ENCODE measurements around the gene ASTN2.

ASTN2 gene

DNA sequence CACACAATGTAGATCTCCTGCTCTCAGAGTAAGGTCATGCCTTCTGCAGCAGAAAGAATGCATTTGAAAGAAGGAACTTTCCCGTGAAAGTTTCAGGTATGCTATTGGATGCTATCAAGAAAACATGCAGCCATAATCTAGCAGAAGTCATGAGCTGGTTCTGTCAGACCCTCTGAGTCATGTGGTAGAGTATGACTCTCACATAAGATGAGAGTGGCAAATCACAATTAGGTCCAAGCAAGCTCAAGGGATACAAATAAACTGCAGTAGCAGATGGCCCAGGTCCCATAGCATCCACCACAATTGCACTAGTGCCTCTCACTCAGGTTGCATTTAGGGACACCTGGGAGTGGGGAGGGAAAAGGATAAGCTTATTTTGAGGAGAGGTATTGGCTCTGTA lies 292.8 kb downstream of the ASTN2 start:
- DNase-seq (ENCODE audit: low read depth, low spot score): no peak

DNA sequence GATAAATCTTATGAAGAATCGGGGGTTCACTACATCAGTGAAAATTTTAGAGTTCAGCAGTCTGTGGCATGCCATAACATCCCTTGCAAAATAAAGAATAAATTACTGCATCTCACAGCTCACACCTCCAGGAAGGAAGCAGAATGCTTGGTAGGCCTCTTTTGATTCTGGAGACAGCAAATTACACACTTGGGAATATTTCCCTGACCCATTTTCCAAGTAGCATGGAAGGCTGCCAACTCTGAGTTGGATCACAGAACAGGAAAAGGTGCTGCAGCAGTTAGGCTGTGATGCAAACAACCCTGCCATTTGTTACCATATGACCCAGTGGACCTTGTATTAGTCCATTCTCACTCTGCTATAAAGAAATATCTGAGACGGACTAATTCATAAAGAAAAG lies 293.5 kb downstream of the ASTN2 start:
- DNase-seq (ENCODE audit: low read depth, low spot score): no peak

DNA sequence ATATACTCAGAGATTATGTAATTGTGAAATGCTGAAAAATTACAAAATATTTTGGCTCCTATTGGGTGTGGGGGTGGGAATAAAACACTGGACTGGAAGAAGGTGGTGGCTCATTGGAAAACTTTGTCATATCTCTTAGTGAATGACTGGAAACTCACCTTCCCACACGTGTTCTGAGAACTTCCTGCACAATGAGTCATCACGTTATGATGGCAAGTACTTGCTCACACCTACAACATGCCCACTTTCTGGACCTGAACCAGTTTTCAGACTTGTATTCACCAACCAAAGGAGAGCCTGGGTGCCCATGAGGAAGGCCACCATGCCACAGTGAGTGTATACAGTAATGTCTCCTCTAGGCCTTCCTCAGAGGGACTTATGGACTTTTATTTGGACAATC lies 294.8 kb downstream of the ASTN2 start:
- DNase-seq (ENCODE audit: low read depth, low spot score): no peak

DNA sequence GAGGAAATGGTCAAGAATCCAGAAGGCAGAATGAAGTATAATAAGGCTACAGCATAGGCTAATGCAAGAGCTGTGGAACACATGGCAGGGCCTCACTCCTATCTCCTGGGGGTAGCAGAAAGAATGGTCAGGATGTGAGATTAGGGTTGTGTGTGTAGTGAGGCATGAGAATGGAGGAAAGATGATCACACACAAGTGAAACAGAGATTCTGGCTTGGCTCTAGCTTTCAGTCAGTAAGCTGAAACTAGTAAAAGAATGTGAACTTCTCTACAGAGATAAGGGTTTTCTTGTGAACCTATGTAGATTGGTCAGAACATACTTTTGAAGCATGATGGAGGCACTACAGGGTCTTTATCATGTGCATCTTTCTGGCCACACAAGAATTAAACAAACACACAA lies 298.8 kb downstream of the ASTN2 start:
- DNase-seq (ENCODE audit: low read depth, low spot score): no peak

DNA sequence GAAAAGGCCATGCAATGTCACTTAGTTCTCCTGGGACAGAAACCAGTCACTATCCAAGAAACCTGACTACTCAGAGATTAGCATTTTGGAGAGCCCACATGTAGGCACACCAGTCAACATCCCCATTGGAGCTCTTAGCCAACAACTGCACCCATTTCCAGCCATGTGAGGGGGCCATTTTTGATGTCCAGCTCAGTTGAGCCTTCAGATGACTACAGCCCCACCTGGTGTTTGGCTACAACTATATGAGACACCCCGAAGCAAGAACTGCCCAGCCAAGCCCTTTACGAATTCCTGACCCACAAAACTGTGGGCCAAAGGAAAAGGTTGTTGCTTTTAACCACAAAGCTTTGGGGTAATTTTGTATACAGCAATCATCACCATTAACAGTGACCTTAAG lies 300.1 kb downstream of the ASTN2 start:
- DNase-seq (ENCODE audit: low read depth, low spot score): no peak

DNA sequence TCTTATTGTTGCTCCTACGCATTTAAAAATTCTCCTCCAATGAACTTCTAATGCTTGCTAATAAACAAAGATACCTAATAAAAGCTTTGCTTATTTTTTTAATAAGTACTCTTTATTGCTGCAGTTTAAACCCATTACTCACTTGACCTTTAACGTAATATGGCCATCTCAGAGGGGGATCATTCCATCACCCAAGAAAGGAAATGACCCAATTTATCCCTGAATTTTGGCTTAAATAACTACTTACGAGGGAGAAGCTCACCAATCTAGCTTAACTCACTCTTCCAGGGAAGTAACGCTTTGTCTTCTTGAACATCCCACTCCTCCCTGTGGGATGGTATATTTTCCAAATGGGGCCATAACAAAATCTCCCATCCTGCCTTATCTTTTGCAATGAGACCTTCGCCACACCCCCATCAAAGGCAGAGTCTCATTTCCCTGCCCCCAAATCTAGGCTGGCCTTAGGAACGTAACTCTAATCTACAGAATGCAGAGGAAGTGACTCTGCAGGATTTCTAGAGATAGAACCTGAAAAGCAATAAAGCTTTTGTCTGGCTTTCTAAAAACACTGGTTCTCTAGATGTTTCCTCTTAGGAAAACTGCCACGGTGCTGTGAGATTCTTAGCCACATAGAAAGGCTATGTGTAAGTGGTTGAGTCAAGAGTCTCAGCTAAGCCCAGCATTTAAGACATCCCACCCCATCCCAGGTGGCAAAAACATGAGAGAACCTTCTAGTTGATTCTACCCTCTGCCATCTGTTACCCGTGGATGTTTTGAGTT lies 310.0 kb downstream of the ASTN2 start:
- DNase-seq (ENCODE audit: low read depth, low spot score): no peak

DNA sequence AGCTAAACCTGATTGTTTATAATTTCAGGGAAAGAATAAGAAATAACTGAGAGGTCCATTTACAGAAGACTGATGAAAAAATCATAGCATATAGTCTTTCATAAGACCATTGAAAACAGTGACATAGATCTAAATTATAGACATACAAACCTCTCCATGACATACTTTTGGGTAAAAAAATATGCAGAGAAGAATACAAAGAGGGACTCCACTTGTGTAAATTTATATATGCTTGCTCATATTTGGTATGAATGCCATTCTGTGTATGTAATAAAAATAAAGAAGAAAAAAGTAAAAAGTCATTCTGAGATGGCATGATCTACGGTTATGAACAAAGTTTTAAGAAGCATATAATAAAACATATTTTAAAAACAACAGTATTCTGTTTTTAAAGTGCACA lies 310.7 kb downstream of the ASTN2 start:
- no peak for DNase-seq (ENCODE audit: low read depth, low spot score)

DNA sequence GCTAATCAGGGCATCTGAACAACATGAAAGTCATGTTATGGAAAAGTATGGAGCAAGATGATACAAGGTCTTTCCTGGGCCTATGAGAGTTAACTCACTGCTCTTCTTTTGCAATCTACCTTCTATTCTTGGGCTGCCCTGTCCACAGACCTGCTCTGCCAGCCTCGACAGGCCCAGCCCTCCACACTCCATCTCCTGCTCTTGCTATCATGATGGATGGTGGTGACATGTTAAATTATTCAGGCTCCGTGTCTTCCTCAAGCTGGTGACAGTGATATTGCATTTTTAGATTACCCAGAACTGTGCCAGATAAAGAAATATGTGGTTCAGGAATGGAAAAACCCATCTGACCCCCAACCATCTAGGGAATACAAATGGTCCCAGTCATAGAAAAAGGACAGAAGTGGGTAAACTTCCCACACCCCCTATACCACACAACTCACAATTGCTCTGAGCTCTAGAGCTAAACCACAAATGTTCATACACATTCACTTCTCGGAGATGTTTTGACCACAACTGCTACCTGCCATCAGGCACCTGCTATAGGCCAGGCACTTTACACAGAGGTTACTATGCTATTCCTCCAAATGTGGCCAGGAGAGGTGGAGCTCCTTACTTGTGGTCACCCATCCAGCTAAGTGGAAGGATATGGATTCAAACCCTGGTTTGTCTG lies 311.3 kb downstream of the ASTN2 start:
- no peak for DNase-seq (ENCODE audit: low read depth, low spot score)

DNA sequence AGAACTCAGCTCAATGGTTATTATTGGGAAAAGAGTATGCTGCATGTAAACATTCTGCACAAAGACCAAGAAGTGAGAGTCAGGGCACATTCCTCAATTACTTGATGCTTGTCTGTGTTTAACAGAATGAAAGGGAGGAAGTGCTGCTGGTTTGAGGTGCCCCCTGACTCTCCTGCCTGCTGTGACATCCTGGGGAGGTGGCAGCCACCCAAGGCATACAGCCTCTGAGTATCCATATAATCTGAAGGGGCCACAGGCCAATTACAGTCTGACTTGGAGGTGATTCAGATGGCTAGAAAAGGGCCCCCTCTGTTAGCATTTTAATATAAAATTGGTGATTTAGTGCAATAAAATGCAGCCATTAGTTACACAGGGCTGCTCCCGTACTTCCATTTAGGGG lies 313.8 kb downstream of the ASTN2 start:
- no peak for DNase-seq (ENCODE audit: low read depth, low spot score)

DNA sequence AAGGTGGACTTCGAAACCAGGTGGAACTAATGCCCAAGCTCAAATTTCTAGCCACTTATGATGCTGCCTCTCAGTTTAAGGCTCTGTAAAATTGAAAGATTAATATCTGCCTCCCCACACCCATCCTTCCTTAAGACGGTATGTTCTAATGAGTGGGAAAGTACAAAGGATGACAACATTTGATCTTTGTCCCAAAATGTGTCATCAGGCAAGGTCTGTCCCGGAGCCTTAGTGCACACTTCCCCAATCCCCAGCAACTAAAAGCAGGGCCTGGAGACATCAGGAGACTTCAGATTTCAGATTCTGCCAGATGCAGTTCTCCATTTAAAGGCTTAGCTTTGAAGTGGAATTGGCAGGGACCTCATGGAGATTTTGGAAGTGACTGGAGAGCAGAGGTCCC lies 316.5 kb downstream of the ASTN2 start:
- DNase-seq (ENCODE audit: low read depth, low spot score): no peak

DNA sequence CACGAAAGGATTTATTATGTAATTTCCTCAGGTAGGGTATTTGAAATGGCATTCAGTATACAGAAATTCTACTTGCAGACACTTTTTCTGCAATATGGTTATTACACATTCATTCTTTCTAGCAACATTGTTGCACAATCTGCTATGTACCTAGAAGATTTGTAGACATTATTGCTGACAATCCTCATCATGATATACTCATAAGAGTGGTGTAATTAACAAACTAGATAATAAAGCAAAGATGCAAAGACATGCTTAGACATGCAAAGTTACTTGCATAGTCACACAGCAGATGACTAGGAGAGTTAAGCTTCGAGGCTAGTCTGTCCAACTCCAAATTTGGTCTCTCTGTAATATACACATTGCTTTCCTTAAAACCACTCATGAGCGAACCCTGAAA lies 317.1 kb downstream of the ASTN2 start:
- DNase-seq (ENCODE audit: low read depth, low spot score): no peak

DNA sequence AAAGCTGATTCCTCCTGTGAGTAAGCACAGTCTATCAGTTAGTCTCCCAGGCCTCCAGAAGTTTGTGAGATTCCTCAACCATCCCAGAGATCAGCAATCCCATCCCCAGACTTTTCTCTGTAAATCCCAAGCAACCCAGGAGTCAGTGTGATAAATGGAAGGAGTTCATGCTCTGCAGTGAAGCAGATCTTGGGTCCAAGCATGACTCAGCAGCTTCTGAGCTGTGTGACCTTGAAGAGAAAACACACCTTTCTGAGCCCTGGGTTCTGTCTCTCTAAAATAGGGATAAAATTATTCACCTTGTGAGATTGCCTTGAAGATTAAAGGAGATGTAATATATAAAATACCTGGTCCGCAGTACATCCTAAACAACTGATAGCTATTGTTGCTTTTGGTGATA lies 318.7 kb downstream of the ASTN2 start:
- no peak for DNase-seq (ENCODE audit: low read depth, low spot score)

DNA sequence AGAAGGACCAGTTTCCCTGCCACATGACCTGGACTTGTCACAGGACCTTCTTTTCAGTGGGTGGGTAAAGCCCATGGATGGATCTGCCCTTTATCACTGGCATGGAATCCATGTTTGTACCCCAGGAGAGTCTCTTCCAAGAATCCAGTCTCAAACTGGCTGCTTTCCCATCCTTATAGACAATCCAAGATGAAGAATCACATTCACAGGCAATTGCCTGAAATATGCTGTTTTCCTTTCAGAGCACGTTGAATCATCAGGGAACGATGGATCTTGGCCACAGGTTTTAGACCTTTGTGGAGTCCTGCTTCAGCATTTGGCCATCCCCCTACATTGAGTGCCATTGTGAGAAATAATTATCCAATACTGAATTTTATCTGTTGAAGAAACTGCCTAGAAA lies 319.8 kb downstream of the ASTN2 start:
- DNase-seq (ENCODE audit: low read depth, low spot score): no peak

DNA sequence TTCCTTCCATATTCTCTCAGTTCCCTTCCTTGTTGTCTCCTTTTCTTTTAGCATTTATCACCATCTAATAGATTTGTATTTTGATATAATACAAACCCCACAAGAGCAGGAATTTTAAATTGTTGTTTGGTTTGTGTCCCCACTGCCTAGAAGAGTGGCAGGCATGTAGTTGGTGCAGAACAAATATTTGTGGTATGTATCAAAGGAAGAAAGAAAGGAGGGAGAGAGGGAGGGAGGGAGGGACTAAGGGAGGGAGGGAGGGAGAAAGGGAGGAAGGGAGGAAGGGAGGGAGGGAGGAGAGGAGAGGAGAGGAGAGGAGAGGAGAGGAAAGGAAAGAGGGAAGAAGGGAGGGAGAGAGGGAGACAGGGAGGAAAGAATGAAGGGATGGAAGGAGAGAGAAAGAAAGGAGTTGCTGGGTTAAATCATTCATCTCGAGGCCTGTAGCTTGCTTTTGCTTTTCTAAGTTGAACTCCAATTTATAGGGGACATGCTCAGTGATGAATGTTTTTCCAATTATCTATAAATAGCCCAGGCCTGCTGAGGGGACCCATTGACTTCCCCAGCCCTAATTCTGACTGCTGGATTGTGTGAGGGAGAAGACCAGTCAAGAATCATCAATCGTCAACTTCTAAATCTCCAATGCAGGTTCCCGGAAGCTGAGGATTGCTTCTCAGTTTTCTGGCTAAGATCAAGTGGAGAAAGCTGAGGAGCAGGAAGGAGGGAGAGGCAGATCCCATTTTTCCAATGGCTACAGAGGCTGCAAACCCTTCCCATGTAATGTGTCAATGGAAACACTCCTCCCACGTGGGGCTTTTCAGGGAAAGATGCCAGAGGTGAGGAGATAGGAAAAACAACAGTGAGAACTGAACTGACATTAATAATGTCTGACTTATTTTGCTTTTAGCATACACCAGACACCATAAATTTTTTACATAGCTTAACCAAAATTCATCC lies 320.7 kb downstream of the ASTN2 start:
- DNase-seq (ENCODE audit: low read depth, low spot score): no peak

DNA sequence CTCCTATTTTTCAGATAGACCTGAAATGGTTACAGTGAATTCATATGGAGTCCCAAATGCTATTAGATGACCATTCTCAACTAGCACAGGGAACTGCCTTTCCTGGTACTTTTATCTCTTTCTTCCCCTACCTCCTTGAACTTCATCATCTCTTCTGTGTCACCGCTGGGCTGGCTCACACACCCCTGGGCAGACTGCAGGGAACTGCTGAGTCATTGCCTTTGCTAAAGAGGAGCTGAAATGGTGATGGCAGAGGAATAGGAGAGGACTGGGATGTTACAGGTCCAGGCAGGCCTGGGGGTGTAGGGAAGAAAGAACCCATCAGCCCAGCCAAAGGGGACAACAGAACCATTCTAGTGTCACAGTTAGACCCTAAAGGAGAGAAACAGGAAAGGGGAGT lies 322.3 kb downstream of the ASTN2 start:
- no peak for DNase-seq (ENCODE audit: low read depth, low spot score)

DNA sequence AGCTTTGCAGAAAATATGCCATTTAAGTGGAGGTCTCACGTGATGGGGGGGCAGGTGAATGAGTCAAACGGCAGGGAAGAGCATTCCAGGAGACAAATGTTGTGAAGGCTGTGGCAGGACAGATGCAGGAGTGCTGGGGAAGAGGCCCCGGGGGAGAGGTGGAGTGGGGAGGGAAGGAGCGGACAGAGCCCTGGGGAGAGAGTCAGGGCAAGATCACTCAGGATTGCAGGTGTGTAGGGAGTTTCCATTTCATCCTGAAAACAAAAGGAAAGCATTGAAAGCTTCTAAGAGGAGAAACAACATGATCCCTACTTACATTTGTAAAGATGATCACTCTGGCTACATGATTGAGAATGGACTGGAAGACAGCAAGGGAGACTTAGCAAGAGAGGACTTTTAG lies 323.3 kb downstream of the ASTN2 start:
- no peak for DNase-seq (ENCODE audit: low read depth, low spot score)

DNA sequence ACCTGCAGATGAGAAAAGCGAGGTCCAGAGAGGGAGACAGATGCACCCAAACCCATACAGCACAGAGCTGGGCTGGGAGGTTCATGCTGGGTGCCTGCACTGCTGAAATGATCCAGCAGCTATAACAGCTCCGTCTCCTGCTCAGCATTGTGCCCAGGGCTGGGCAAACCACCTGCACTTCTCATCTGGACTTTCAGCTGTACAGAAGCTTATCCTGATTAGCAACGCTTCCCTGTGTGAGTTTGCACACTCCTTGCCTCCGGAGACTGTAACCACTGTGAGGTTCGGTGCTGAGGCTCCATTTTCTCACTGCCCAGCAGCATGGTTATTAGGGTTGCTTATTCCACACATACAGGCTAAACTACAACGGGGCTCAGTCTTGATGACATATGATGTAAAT lies 326.1 kb downstream of the ASTN2 start:
- no peak for DNase-seq (ENCODE audit: low read depth, low spot score)

DNA sequence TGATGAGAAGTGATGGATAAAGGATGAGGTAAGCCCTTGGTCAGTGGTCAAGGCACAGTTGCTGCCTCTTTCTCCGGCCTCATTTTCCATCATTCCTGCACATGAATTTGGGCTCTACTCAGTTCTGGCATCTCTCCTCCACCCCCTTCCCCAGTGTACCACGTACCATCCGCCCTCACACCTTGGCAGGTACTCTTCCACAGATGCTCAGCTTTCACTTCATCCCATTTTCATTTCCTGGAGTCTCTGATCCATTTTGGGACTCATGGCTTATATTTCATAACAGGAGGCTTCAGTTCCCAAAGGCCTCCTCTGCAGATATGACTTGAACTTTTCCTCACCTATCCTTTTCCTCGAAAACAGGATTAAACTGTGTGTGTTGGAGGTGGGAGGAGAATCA lies 326.7 kb downstream of the ASTN2 start:
- DNase-seq (ENCODE audit: low read depth, low spot score): no peak

DNA sequence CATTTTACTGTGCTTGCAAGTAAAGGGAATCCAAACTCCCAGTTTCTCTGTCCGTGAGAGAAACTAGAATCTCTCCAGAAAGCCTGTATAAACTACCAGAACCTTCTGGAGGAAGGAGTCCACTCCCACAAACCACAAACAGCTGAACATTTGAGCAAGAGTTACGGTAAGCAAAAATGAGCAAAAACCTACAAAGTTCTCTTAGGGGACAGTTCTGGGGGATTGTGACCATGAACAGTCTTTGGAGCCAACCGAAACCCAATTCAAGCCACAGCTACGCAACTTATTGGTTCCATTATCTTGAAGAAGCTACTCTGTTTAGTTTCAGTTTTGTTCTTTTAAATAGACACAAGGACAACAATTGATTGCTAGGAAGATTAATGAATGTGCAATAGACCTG lies 330.6 kb downstream of the ASTN2 start:
- no peak for DNase-seq (ENCODE audit: low read depth, low spot score)

DNA sequence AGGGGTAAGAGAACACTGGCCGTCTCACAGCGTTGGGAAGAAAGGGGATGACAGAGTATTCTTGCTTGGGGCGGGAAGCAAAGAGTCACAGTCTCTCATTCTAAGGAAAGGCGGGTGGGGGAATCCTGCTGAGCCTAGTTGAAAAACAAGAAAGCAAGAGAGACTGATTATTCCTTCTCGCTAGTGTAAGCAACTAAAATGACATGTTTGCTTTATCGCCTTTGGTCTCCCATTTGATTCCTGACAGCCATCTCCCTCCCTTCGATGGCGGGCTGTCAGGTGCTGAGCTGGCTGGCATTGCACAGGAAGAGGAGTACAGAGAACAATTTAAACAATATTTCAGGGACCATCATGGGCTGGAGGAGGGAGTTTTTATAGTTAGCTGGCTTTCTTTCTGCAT lies 331.3 kb downstream of the ASTN2 start:
- DNase-seq (ENCODE audit: low read depth, low spot score): no peak

DNA sequence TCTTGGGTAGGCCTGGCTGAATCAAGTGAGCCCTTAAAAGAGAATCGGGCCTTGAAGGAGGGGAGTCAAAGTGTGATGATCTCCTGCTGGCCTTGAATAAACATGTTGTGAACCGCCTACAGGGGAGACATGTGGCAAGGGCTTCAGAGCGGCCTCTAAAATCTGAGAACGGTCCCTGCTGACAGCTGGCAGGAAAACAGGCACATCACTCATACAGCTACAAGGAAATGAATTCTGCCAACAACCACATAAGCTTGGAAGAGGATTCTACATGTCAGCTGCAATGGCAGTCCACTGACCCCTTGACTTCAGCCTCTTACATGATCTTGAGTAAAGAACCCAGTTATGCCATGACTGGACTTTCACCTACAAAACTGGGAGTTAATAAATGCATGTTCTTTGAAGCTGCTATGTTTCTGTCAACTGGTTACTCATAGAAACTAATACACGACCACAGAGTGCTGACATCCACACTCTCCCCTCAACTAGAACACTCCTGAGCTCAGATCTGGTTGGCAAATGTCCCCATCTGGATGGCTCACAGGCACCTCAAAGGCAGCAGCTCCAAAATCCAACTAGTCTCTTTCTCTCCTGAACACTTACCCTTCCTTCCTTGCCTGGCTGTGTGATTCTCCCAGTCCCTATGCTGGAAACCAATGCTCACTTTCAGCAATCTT lies 333.1 kb downstream of the ASTN2 start:
- no peak for DNase-seq (ENCODE audit: low read depth, low spot score)
